ENCODE data around the gene MDN1. TPM values are rescaled to one million over a fixed set of nuclear protein-coding genes. Genes with fewer than 3 reads are reported as not detected.
A peak's percentile ranks its signal among the peaks of the same experiment; 100 is the strongest.
"Not testable (repeated sequence)": the region's sequence is repeated elsewhere in the genome, so short reads cannot be mapped to it uniquely, and the experiment has no call there.

The MDN1 gene
- total RNA-seq, 2 experiments from 2014 or later = 39.1 to 40.2 TPM

GRCh38 chr6:89637960-89638319, 181.7 kb downstream of the MDN1 start:
- ChIA-PET CTCF (interaction anchor here (0.8 to 3.6 kb wide), 6 partner anchors 182 to 655 kb away, joined by 3 to 21 read pairs (median 7); partner anchors contain the start of genes ANKRD6 and MDN1), POLR2A (interaction anchor here (0.6 to 1.1 kb wide), 10 partner anchors 15 to 556 kb away, joined by 3 to 7 read pairs (median 3); partner anchors contain the start of genes CASP8AP2, MDN1, RRAGD and UBE2J1)
- peak overlapping the region; percentile 81 for H3K4me3 Mint-ChIP-seq
- no peaks in the 10 kb centered on the region for H3K27me3 Mint-ChIP-seq
- H3K9me3 Mint-ChIP-seq = no peaks in the 10 kb centered on the region
- H3K4me1 Mint-ChIP-seq (ENCODE audit: low read depth) = peaks cover 32% of the 10 kb centered on the region
- peak overlapping the region; percentile 96 for H3K27ac Mint-ChIP-seq
- intact Hi-C loops (cut with micrococcal nuclease) = loop anchor here (1.0 to 2.0 kb wide), 5 partner anchors 28 to 949 kb away; partner anchors contain the start of genes ANKRD6, CASP8AP2, MAP3K7 and PNRC1
- DNase-seq = no peak
- peaks cover 27% of the 10 kb centered on the region for H3K36me3 Mint-ChIP-seq

GRCh38 chr6:89636412-89636811, 183.2 kb downstream of the MDN1 start:
- H3K4me3 Mint-ChIP-seq; H3K9me3 Mint-ChIP-seq; DNase-seq; POLR2A ChIA-PET; H3K27ac Mint-ChIP-seq; intact Hi-C loops (cut with micrococcal nuclease); H3K27me3 Mint-ChIP-seq: not testable (repeated sequence)
- peaks cover 32% of the 10 kb centered on the region for H3K4me1 Mint-ChIP-seq (ENCODE audit: low read depth)
- H3K36me3 Mint-ChIP-seq = peaks cover 26% of the 10 kb centered on the region
- CTCF ChIA-PET = interaction anchor here (0.7 to 2.6 kb wide), 2 partner anchors 23 to 264 kb away, joined by 3 to 10 read pairs; no protein-coding TSS in a partner anchor

GRCh38 chr6:89630488-89630887, 189.1 kb downstream of the MDN1 start:
- H3K4me1 Mint-ChIP-seq (ENCODE audit: low read depth) = no peaks in the 10 kb centered on the region
- H3K27me3 Mint-ChIP-seq = no peaks in the 10 kb centered on the region
- H3K27ac Mint-ChIP-seq = no peak overlapping the region
- POLR2A ChIA-PET = no interaction called here
- no peak overlapping the region for H3K4me3 Mint-ChIP-seq
- peaks cover 8% of the 10 kb centered on the region for H3K36me3 Mint-ChIP-seq
- no peak for DNase-seq
- intact Hi-C loops (cut with micrococcal nuclease) = no loop called here
- no peaks in the 10 kb centered on the region for H3K9me3 Mint-ChIP-seq
- CTCF ChIA-PET = interaction anchor here (1.1 kb wide), 1 partner anchor 258 kb away, joined by 4 read pairs; no protein-coding TSS in a partner anchor

GRCh38 chr6:89623749-89624148, 195.8 kb downstream of the MDN1 start:
- ChIA-PET CTCF (interaction anchor here (1.1 kb wide), 1 partner anchor 13 kb away, joined by 6 read pairs; no protein-coding TSS in a partner anchor), POLR2A (no interaction called here)
- no peak for DNase-seq
- no peaks in the 10 kb centered on the region for H3K36me3 Mint-ChIP-seq
- no peak overlapping the region for H3K4me3 Mint-ChIP-seq
- no peaks in the 10 kb centered on the region for H3K9me3 Mint-ChIP-seq
- intact Hi-C loops (cut with micrococcal nuclease) = no loop called here
- H3K27ac Mint-ChIP-seq = no peak overlapping the region
- H3K4me1 Mint-ChIP-seq (ENCODE audit: low read depth) = no peaks in the 10 kb centered on the region
- no peaks in the 10 kb centered on the region for H3K27me3 Mint-ChIP-seq

- Mint-ChIP-seq H3K4me3 (no peak overlapping the region), H3K4me1 (ENCODE audit: low read depth) (no peaks in the 10 kb centered on the region), H3K27ac (no peak overlapping the region), H3K36me3 (no peaks in the 10 kb centered on the region), H3K27me3 (no peaks in the 10 kb centered on the region), H3K9me3 (no peaks in the 10 kb centered on the region)
- no peak for DNase-seq
- ChIA-PET POLR2A (no interaction called here), CTCF (interaction anchor here (1.0 to 1.5 kb wide), 3 partner anchors 11 to 247 kb away, joined by 3 to 5 read pairs (median 3); no protein-coding TSS in a partner anchor)
- intact Hi-C loops (cut with micrococcal nuclease) = no loop called here
Observed at GRCh38 chr6:89619567-89619966, 200.0 kb downstream of the MDN1 start.

- Mint-ChIP-seq H3K9me3 (no peaks in the 10 kb centered on the region), H3K4me3 (no peak overlapping the region), H3K36me3 (no peaks in the 10 kb centered on the region), H3K4me1 (ENCODE audit: low read depth) (no peaks in the 10 kb centered on the region), H3K27ac (no peak overlapping the region), H3K27me3 (no peaks in the 10 kb centered on the region)
- DNase-seq = no peak
- intact Hi-C loops (cut with micrococcal nuclease) = no loop called here
- CTCF ChIA-PET = no interaction called here
- POLR2A ChIA-PET = no interaction called here
Observed at GRCh38 chr6:89618026-89618425, 201.6 kb downstream of the MDN1 start.

- CTCF ChIA-PET = no interaction called here
- intact Hi-C loops (cut with micrococcal nuclease) = no loop called here
- no peak for DNase-seq
Observed at GRCh38 chr6:89616531-89616930, 203.1 kb downstream of the MDN1 start.

GRCh38 chr6:89615882-89616281, 203.7 kb downstream of the MDN1 start:
- CTCF ChIA-PET = interaction anchor here (1.3 kb wide), 1 partner anchor 244 kb away, joined by 3 read pairs; no protein-coding TSS in a partner anchor
- intact Hi-C loops (cut with micrococcal nuclease) = no loop called here
- Mint-ChIP-seq H3K9me3 (no peaks in the 10 kb centered on the region), H3K4me3 (no peak overlapping the region), H3K4me1 (ENCODE audit: low read depth) (no peaks in the 10 kb centered on the region), H3K36me3 (no peaks in the 10 kb centered on the region), H3K27ac (no peak overlapping the region), H3K27me3 (no peaks in the 10 kb centered on the region)
- POLR2A ChIA-PET = no interaction called here
- DNase-seq = no peak

More at GRCh38 chr6:89616531-89616930, 203.1 kb downstream of the MDN1 start:
- no peaks in the 10 kb centered on the region for H3K36me3 Mint-ChIP-seq
- no peaks in the 10 kb centered on the region for H3K4me1 Mint-ChIP-seq (ENCODE audit: low read depth)
- H3K4me3 Mint-ChIP-seq = no peak overlapping the region
- no peak overlapping the region for H3K27ac Mint-ChIP-seq
- H3K27me3 Mint-ChIP-seq = no peaks in the 10 kb centered on the region
- H3K9me3 Mint-ChIP-seq = no peaks in the 10 kb centered on the region
- POLR2A ChIA-PET = no interaction called here

GRCh38 chr6:89613790-89614189, 205.8 kb downstream of the MDN1 start:
- Mint-ChIP-seq H3K9me3 (no peaks in the 10 kb centered on the region), H3K4me1 (ENCODE audit: low read depth) (no peaks in the 10 kb centered on the region), H3K4me3 (no peak overlapping the region), H3K27ac (no peak overlapping the region), H3K27me3 (no peaks in the 10 kb centered on the region), H3K36me3 (no peaks in the 10 kb centered on the region)
- DNase-seq = no peak
- ChIA-PET POLR2A (no interaction called here), CTCF (interaction anchor here (1.4 to 1.6 kb wide), 2 partner anchors 183 to 242 kb away, joined by 7 to 8 read pairs; no protein-coding TSS in a partner anchor)
- intact Hi-C loops (cut with micrococcal nuclease) = no loop called here

- Mint-ChIP-seq H3K27ac (no peak overlapping the region), H3K27me3 (no peaks in the 10 kb centered on the region), H3K4me1 (ENCODE audit: low read depth) (no peaks in the 10 kb centered on the region), H3K36me3 (no peaks in the 10 kb centered on the region), H3K9me3 (no peaks in the 10 kb centered on the region), H3K4me3 (no peak overlapping the region)
- intact Hi-C loops (cut with micrococcal nuclease) = no loop called here
- ChIA-PET CTCF (interaction anchor here (1.5 kb wide), 1 partner anchor 180 kb away, joined by 16 read pairs; the partner anchor contains the start of gene ANKRD6), POLR2A (no interaction called here)
- DNase-seq = no peak
Observed at GRCh38 chr6:89612121-89612520, 207.5 kb downstream of the MDN1 start.

GRCh38 chr6:89611666-89612065, 207.9 kb downstream of the MDN1 start:
- CTCF ChIA-PET = interaction anchor here (4.1 kb wide), 1 partner anchor 180 kb away, joined by 91 read pairs; the partner anchor contains the start of gene ANKRD6
- no peak overlapping the region for H3K4me3 Mint-ChIP-seq
- H3K27ac Mint-ChIP-seq = no peak overlapping the region
- POLR2A ChIA-PET = no interaction called here
- no peaks in the 10 kb centered on the region for H3K36me3 Mint-ChIP-seq
- H3K9me3 Mint-ChIP-seq = no peaks in the 10 kb centered on the region
- H3K4me1 Mint-ChIP-seq (ENCODE audit: low read depth) = no peaks in the 10 kb centered on the region
- DNase-seq = no peak
- H3K27me3 Mint-ChIP-seq = no peaks in the 10 kb centered on the region
- intact Hi-C loops (cut with micrococcal nuclease) = no loop called here

GRCh38 chr6:89610149-89610642, 209.4 kb downstream of the MDN1 start:
- no peaks in the 10 kb centered on the region for H3K36me3 Mint-ChIP-seq
- POLR2A ChIA-PET = no interaction called here
- no peak overlapping the region for H3K27ac Mint-ChIP-seq
- peak; percentile 83 for DNase-seq
- CTCF ChIA-PET = interaction anchor here (0.6 to 4.7 kb wide), 25 partner anchors 11 to 628 kb away, joined by 3 to 91 read pairs (median 4); partner anchors contain the start of genes ANKRD6 and RRAGD
- H3K4me3 Mint-ChIP-seq = no peak overlapping the region
- H3K27me3 Mint-ChIP-seq = no peaks in the 10 kb centered on the region
- intact Hi-C loops (cut with micrococcal nuclease) = loop anchor here (1.0 kb wide), 4 partner anchors 28 to 628 kb away; partner anchors contain the start of genes ANKRD6 and LYRM2
- no peaks in the 10 kb centered on the region for H3K9me3 Mint-ChIP-seq
- H3K4me1 Mint-ChIP-seq (ENCODE audit: low read depth) = no peaks in the 10 kb centered on the region

GRCh38 chr6:89605861-89606260, 213.7 kb downstream of the MDN1 start:
- Mint-ChIP-seq H3K4me3 (no peak overlapping the region), H3K4me1 (ENCODE audit: low read depth) (no peaks in the 10 kb centered on the region), H3K36me3 (no peaks in the 10 kb centered on the region), H3K27ac (no peak overlapping the region), H3K9me3 (no peaks in the 10 kb centered on the region), H3K27me3 (no peaks in the 10 kb centered on the region)
- ChIA-PET CTCF (interaction anchor here (0.6 to 1.4 kb wide), 2 partner anchors 173 to 174 kb away, joined by 3 to 4 read pairs; no protein-coding TSS in a partner anchor), POLR2A (no interaction called here)
- intact Hi-C loops (cut with micrococcal nuclease) = no loop called here
- no peak for DNase-seq
